HFF-Myc (cell line): ENCODE results near the gene CENPP.
A peak's percentile ranks its signal among the peaks of the same experiment; 100 is the strongest.

Experiments used
- DNase-seq: peaks from one replicate; pipeline ENCODE4 v3.0.0-alpha.2; 2011; ENCODE audit warnings: low read depth; ENCODE audit errors: extremely low read depth
- H3K4me3 ChIP-seq: replicated peaks from 2 replicates; pipeline ENCODE4 v1.5.1; 2011; ENCODE audit warnings: low read depth, mild to moderate bottlenecking, control low read depth, low read length
- TF ChIP-seq, protein P1 (sequence below): IDR thresholded peaks from 2 replicates; pipeline ENCODE4 v1.5.1; 2012; ENCODE audit warnings: mild to moderate bottlenecking, low read depth, low read length, control low read depth; ENCODE audit errors: missing control alignments

Gene CENPP

DNA sequence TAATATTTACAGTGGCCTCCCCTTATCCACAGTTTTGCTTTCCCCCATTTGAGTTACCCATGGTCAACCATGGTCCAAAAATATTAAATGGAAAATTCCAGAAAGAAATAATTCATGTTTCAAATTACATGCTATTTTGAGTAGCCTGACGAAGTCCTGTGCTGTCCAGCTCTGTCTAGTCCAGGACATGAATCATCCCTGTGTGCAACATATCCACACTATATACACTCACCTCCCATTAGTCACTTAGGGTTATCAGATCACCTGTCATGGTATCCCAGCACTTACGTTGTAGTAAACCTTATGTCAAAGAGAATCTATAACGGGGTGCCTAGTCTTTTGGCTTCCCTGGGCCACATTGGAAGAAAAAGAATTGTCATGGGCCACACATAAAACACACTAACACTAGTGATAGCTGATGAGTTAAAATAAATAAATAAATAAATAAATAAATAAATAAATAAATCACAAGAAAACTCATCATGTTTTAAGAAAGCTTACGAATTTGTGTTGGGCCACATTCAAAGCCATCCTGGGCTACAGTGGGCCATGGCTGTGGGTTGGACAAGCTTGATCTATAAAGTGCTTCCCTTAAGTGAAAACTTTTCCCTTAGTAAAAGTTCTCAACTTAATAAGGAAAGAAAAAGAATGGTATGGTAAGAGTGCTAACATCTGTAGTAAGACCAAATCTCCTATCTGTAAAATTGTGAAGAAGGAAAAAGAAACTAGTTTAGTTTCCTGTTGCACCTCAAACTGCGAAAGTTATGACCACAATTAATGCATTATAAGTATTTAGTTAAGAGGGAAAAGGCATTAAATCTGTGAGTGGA is 114.4 kb downstream of the CENPP start:
- H3K4me3 ChIP-seq, result no peak overlapping the region
- TF ChIP-seq, protein P1, sequence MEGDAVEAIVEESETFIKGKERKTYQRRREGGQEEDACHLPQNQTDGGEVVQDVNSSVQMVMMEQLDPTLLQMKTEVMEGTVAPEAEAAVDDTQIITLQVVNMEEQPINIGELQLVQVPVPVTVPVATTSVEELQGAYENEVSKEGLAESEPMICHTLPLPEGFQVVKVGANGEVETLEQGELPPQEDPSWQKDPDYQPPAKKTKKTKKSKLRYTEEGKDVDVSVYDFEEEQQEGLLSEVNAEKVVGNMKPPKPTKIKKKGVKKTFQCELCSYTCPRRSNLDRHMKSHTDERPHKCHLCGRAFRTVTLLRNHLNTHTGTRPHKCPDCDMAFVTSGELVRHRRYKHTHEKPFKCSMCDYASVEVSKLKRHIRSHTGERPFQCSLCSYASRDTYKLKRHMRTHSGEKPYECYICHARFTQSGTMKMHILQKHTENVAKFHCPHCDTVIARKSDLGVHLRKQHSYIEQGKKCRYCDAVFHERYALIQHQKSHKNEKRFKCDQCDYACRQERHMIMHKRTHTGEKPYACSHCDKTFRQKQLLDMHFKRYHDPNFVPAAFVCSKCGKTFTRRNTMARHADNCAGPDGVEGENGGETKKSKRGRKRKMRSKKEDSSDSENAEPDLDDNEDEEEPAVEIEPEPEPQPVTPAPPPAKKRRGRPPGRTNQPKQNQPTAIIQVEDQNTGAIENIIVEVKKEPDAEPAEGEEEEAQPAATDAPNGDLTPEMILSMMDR, result no peak
- no peak for DNase-seq

DNA sequence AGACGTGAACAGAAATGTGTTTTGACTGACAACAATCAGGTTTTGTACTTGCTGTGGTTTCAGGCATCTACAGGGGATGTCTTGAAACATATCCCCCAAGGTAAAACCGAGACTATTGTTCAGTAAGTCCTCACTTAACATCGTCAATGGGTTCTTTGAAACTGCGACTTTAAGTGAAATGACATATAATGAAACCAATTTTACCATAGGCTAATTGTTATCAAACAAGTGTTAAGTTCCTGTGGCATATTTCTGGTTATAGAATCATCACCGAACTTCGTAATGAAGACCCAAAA is 114.9 kb downstream of the CENPP start:
- TF ChIP-seq, protein P1, result no peak
- DNase-seq, result no peak
- H3K4me3 ChIP-seq, result no peak overlapping the region

- TF ChIP-seq, protein P1, result no peak
- H3K4me3 ChIP-seq, result no peak overlapping the region
- no peak for DNase-seq
Measured at GRCh38 chr9:92444841-92445240, 119.1 kb downstream of the CENPP start.

DNA sequence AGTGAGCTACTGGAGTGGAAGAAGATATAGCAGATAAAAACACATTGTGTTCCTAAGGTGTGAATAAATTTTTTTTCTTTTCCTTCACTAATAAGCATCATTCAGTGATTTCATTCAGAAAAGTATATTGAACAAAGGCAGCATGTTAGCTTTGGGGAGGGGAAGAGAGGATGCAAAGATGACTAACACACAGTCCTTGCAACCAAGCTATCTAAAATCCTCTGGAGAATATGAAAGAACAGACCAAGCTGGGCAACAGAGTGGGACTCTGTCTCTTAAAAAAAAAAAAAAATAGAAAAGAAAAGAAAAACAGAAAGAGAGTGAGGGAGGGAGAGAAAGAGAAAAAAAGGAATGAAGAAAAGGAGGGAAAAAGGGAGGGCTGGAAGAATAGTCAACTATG is 120.8 kb downstream of the CENPP start:
- no peak for DNase-seq
- TF ChIP-seq, protein P1, result no peak

GRCh38 chr9:92455217-92455616 is 129.5 kb downstream of the CENPP start:
- no peak for DNase-seq
- no peak overlapping the region for H3K4me3 ChIP-seq
- TF ChIP-seq, protein P1, result peak; percentile 32

More for the DNA sequence above, 120.8 kb downstream of the CENPP start:
- no peak overlapping the region for H3K4me3 ChIP-seq

- TF ChIP-seq, protein P1, result no peak
- DNase-seq, result no peak
- H3K4me3 ChIP-seq, result no peak overlapping the region
Measured at GRCh38 chr9:92457576-92457975, 131.8 kb downstream of the CENPP start.

- no peak overlapping the region for H3K4me3 ChIP-seq
- DNase-seq, result no peak
- TF ChIP-seq, protein P1, result no peak
Measured at GRCh38 chr9:92463387-92463786, 137.6 kb downstream of the CENPP start.
